ENCODE data around the gene APP. TPM values are rescaled to one million over a fixed set of nuclear protein-coding genes. Genes with fewer than 3 reads are reported as not detected.

Gene APP
- total and polyA plus RNA-seq, 10 of the 15 experiments (the other 5 are each of a cell fraction or from before 2014, with no cell fraction given): 8.8 to 94.9 (median 51.0) TPM

DNA sequence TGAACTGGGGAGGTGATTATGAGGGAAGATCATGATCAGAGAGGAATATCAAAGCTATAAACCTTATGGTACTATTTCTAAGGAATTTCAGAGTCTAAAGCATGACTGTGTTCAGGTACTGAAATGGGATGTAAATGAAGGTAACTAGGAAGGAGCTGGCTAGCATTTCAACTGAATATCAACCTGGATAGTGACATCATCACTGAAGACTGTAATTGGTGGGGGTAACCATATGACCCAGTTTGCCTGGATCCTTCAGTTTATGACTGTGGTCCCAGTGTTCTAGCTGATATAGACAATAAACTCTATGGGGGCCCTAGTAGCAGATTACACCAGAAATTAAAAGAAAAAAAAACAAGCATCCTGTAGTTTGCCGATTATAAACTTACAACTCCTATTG is 120.8 kb downstream of the APP start:
- Histone ChIP-seq H3K27me3 (replicated peaks in 1 of 2; ENCODE audit: control insufficient read depth in 2 of 2, insufficient read depth in 2 of 2, low read length in 1 of 2) (no peaks in the 10 kb centered on the region), H3K9ac (ENCODE audit: control insufficient read depth, insufficient read depth, low read length) (no peak overlapping the region), H4K20me1 (ENCODE audit: control insufficient read depth, insufficient read depth) (no peaks in the 10 kb centered on the region), H3K27ac (ENCODE audit: control insufficient read depth, insufficient read depth) (no peak overlapping the region), H2AFZ (ENCODE audit: control insufficient read depth, low read depth, low read length) (no peak overlapping the region), H3K4me2 (ENCODE audit: control insufficient read depth, insufficient read depth) (no peak overlapping the region), H3K4me1 (ENCODE audit: control insufficient read depth, insufficient read depth, low read length) (no peaks in the 10 kb centered on the region), H3K79me2 (ENCODE audit: control insufficient read depth, insufficient read depth, low read length) (no peaks in the 10 kb centered on the region), H3K9me3 (replicated peaks; ENCODE audit: control insufficient read depth, insufficient read depth, low read length) (no peaks in the 10 kb centered on the region), H3K4me3 (no peak overlapping the region), H3K36me3 (ENCODE audit: control insufficient read depth in 2 of 2, insufficient read depth in 2 of 2, low read length in 1 of 2) (no peaks in the 10 kb centered on the region; a peak in 1 of 4 replicates)
- DNase-seq (ENCODE audit: low read depth, low spot score) (no peak), ATAC-seq (no peak), FAIRE-seq (no peak)
- intact Hi-C loops (cut with micrococcal nuclease; ENCODE audit: unreplicated experiment): no loop called here
- POLR2A ChIA-PET: no interaction called here
- 30% methylated on average over 1 of the region's 1 CpG for WGBS (ENCODE audit: insufficient coverage, insufficient replicate concordance, low lambda C conversion rate, missing lambda C conversion rate)
- SMC1A ChIA-PET (ENCODE audit: uncharacterized antibody, unreplicated experiment): no interaction called here
- in situ Hi-C loops (cut with MboI): no loop called here
- no TSS peak for BruUV-seq (replicated peaks)
- RAD21 ChIA-PET (ENCODE audit: unreplicated experiment): no interaction called here
- CTCF ChIA-PET: no interaction called here
- TF ChIP-seq, protein P1, sequence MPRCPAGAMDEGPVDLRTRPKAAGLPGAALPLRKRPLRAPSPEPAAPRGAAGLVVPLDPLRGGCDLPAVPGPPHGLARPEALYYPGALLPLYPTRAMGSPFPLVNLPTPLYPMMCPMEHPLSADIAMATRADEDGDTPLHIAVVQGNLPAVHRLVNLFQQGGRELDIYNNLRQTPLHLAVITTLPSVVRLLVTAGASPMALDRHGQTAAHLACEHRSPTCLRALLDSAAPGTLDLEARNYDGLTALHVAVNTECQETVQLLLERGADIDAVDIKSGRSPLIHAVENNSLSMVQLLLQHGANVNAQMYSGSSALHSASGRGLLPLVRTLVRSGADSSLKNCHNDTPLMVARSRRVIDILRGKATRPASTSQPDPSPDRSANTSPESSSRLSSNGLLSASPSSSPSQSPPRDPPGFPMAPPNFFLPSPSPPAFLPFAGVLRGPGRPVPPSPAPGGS (IDR thresholded peaks at IDR 0.05; ENCODE audit: borderline replicate concordance, insufficient read depth, low read depth, low read length, poor library complexity, severe bottlenecking): no peak
- TF ChIP-seq ZNF207 (IDR thresholded peaks at IDR 0.05; ENCODE audit: borderline replicate concordance): no peak
- TF ChIP-seq, protein P2, sequence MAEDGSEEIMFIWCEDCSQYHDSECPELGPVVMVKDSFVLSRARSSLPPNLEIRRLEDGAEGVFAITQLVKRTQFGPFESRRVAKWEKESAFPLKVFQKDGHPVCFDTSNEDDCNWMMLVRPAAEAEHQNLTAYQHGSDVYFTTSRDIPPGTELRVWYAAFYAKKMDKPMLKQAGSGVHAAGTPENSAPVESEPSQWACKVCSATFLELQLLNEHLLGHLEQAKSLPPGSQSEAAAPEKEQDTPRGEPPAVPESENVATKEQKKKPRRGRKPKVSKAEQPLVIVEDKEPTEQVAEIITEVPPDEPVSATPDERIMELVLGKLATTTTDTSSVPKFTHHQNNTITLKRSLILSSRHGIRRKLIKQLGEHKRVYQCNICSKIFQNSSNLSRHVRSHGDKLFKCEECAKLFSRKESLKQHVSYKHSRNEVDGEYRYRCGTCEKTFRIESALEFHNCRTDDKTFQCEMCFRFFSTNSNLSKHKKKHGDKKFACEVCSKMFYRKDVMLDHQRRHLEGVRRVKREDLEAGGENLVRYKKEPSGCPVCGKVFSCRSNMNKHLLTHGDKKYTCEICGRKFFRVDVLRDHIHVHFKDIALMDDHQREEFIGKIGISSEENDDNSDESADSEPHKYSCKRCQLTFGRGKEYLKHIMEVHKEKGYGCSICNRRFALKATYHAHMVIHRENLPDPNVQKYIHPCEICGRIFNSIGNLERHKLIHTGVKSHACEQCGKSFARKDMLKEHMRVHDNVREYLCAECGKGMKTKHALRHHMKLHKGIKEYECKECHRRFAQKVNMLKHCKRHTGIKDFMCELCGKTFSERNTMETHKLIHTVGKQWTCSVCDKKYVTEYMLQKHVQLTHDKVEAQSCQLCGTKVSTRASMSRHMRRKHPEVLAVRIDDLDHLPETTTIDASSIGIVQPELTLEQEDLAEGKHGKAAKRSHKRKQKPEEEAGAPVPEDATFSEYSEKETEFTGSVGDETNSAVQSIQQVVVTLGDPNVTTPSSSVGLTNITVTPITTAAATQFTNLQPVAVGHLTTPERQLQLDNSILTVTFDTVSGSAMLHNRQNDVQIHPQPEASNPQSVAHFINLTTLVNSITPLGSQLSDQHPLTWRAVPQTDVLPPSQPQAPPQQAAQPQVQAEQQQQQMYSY (CRISPR knock-in tag; IDR thresholded peaks at IDR 0.05): no peak

Data from GM12878 (cell line).